Measurements from ENCODE around the gene TOGARAM2. TPM values are rescaled to one million over a fixed set of nuclear protein-coding genes. Genes with fewer than 3 reads are reported as not detected.

TOGARAM2 gene
- total RNA-seq, 2 donors from 2014 or later, result 0.86 to 4.2 TPM

- no peaks in the 10 kb centered on the region for H3K9me3 Mint-ChIP-seq
- Histone ChIP-seq H3K4me3 (ENCODE audit: low read length) (no peak overlapping the region), H3K36me3 (ENCODE audit: control insufficient read depth, insufficient read depth, low read length) (no peaks in the 10 kb centered on the region), H3K4me1 (ENCODE audit: control insufficient read depth, insufficient read depth, low read length) (peaks cover 17% of the 10 kb centered on the region), H3K27me3 (ENCODE audit: control insufficient read depth, insufficient read depth, low read length, poor library complexity, severe bottlenecking) (no peaks in the 10 kb centered on the region), H3K27ac (ENCODE audit: low read depth, low read length) (no peak overlapping the region), H3K9me3 (ENCODE audit: control insufficient read depth, low read length) (no peaks in the 10 kb centered on the region), H3K9ac (ENCODE audit: extremely low read depth, low read length, poor library complexity, severe bottlenecking) (no peak overlapping the region)
- WGBS, 2 experiments (ENCODE audit: insufficient coverage in 1 of 2, insufficient read length in 1 of 2), result 86 to 91% methylated on average over 13 of the region's 13 CpGs
- H3K27me3 Mint-ChIP-seq (ENCODE audit: insufficient read depth), result peaks cover 4% of the 10 kb centered on the region
- no peak overlapping the region for H3K27ac Mint-ChIP-seq
- H3K36me3 Mint-ChIP-seq (ENCODE audit: low read depth), result no peaks in the 10 kb centered on the region
- no peak overlapping the region for H3K4me3 Mint-ChIP-seq
- DNase-seq, result no peak
- H3K4me1 Mint-ChIP-seq, result peaks cover 44% of the 10 kb centered on the region
- TF ChIP-seq CTCF (conservative IDR thresholded peaks at IDR 0.05), result peak; percentile 35
These were observed 33.8 kb downstream of the TOGARAM2 start for GRCh38 chr2:29014811-29015421.

GRCh38 chr2:29015701-29016470 lies 34.8 kb downstream of the TOGARAM2 start:
- TF ChIP-seq CTCF (conservative IDR thresholded peaks at IDR 0.05), result no peak
- no peaks in the 10 kb centered on the region for H3K36me3 ChIP-seq (ENCODE audit: control insufficient read depth, insufficient read depth, low read length)
- Mint-ChIP-seq H3K27ac (peak overlapping the region; percentile 22), H3K36me3 (ENCODE audit: low read depth) (no peaks in the 10 kb centered on the region), H3K27me3 (ENCODE audit: insufficient read depth) (peaks cover 4% of the 10 kb centered on the region), H3K4me3 (no peak overlapping the region), H3K4me1 (peaks cover 42% of the 10 kb centered on the region), H3K9me3 (no peaks in the 10 kb centered on the region)
- no peaks in the 10 kb centered on the region for H3K27me3 ChIP-seq (ENCODE audit: control insufficient read depth, insufficient read depth, low read length, poor library complexity, severe bottlenecking)
- 94 to 98% methylated on average over 5 to 17 of the region's 17 CpGs for WGBS, 2 experiments (ENCODE audit: insufficient coverage in 1 of 2, insufficient read length in 1 of 2)
- no peak overlapping the region for H3K27ac ChIP-seq (ENCODE audit: low read depth, low read length)
- DNase-seq, result no peak
- peaks cover 14% of the 10 kb centered on the region for H3K4me1 ChIP-seq (ENCODE audit: control insufficient read depth, insufficient read depth, low read length)
- H3K9ac ChIP-seq (ENCODE audit: extremely low read depth, low read length, poor library complexity, severe bottlenecking), result no peak overlapping the region
- H3K9me3 ChIP-seq (ENCODE audit: control insufficient read depth, low read length), result no peaks in the 10 kb centered on the region
- H3K4me3 ChIP-seq (ENCODE audit: low read length), result no peak overlapping the region

GRCh38 chr2:29016504-29016903 lies 35.4 kb downstream of the TOGARAM2 start:
- H3K4me1 ChIP-seq (ENCODE audit: control insufficient read depth, insufficient read depth, low read length), result peaks cover 8% of the 10 kb centered on the region
- no peaks in the 10 kb centered on the region for H3K9me3 Mint-ChIP-seq
- no peak overlapping the region for H3K4me3 ChIP-seq (ENCODE audit: low read length)
- WGBS, 2 experiments (ENCODE audit: insufficient coverage in 1 of 2, insufficient read length in 1 of 2), result 87 to 88% methylated on average over 4 to 5 of the region's 5 CpGs
- H3K27me3 Mint-ChIP-seq (ENCODE audit: insufficient read depth), result peaks cover 4% of the 10 kb centered on the region
- no peaks in the 10 kb centered on the region for H3K36me3 ChIP-seq (ENCODE audit: control insufficient read depth, insufficient read depth, low read length)
- peaks cover 36% of the 10 kb centered on the region for H3K4me1 Mint-ChIP-seq
- H3K27ac ChIP-seq (ENCODE audit: low read depth, low read length), result no peak overlapping the region
- no peak overlapping the region for H3K27ac Mint-ChIP-seq
- no peak overlapping the region for H3K4me3 Mint-ChIP-seq
- H3K36me3 Mint-ChIP-seq (ENCODE audit: low read depth), result no peaks in the 10 kb centered on the region
- no peak for TF ChIP-seq CTCF (conservative IDR thresholded peaks at IDR 0.05)
- no peaks in the 10 kb centered on the region for H3K9me3 ChIP-seq (ENCODE audit: control insufficient read depth, low read length)
- no peak overlapping the region for H3K9ac ChIP-seq (ENCODE audit: extremely low read depth, low read length, poor library complexity, severe bottlenecking)
- no peak for DNase-seq
- no peaks in the 10 kb centered on the region for H3K27me3 ChIP-seq (ENCODE audit: control insufficient read depth, insufficient read depth, low read length, poor library complexity, severe bottlenecking)

Data from endodermal cell (in vitro differentiated cells).